Hepatocyte (in vitro differentiated cells): ENCODE data around the gene PNPLA8. TPM values are rescaled to one million over a fixed set of nuclear protein-coding genes. Genes with fewer than 3 reads are reported as not detected.
"Not testable (repeated sequence)": the region's sequence is repeated elsewhere in the genome, so short reads cannot be mapped to it uniquely, and the experiment has no call there.

Source experiments
- DNase-seq: peaks from one replicate; pipeline ENCODE4 v3.0.0-alpha.2; 2016; ENCODE audit warnings: low spot score
- H2AFZ ChIP-seq: fragments of 200-600 bp; sonication (generic); 2 replicates; pipeline ENCODE4 v1.6.0; 2016; ENCODE audit warnings: antibody characterized with exemption, mild to moderate bottlenecking
- H3K27ac ChIP-seq: fragments of 200-600 bp; sonication (generic); 2 replicates; pipeline ENCODE4 v1.5.1; 2016; ENCODE audit warnings: mild to moderate bottlenecking
- H3K27me3 ChIP-seq: fragments of 200-600 bp; sonication (generic); 2 replicates; pipeline ENCODE4 v1.6.1; 2016
- H3K36me3 ChIP-seq: fragments of 200-600 bp; sonication (generic); replicated peaks from 2 replicates; pipeline ENCODE4 v1.5.1; 2016; ENCODE audit warnings: low read depth; ENCODE audit not compliant: insufficient read depth
- H3K4me1 ChIP-seq: fragments of 200-600 bp; sonication (generic); 2 replicates; pipeline ENCODE4 v1.5.1; 2016; ENCODE audit warnings: mild to moderate bottlenecking, moderate library complexity; ENCODE audit not compliant: insufficient read depth
- H3K4me2 ChIP-seq: fragments of 200-600 bp; sonication (generic); 2 replicates; pipeline ENCODE4 v1.6.0; 2016
- H3K4me3 ChIP-seq: fragments of 200-600 bp; sonication (generic); 2 replicates; pipeline ENCODE4 v1.5.1; 2016; ENCODE audit warnings: mild to moderate bottlenecking
- H3K79me2 ChIP-seq: fragments of 200-600 bp; sonication (generic); 2 replicates; pipeline ENCODE4 v1.6.0; 2017; ENCODE audit warnings: mild to moderate bottlenecking
- H3K9me2 ChIP-seq: fragments of 200-600 bp; sonication (generic); replicated peaks from 2 replicates; pipeline ENCODE4 v1.6.0; 2017; ENCODE audit warnings: mild to moderate bottlenecking; ENCODE audit not compliant: insufficient read depth
- H3K9me3 ChIP-seq: fragments of 200-600 bp; sonication (generic); 2 replicates; pipeline ENCODE4 v1.5.1; 2016; ENCODE audit warnings: low read depth, mild to moderate bottlenecking
- H4K20me1 ChIP-seq: fragments of 200-600 bp; sonication (generic); 2 replicates; pipeline ENCODE4 v1.6.0; 2016; ENCODE audit warnings: mild to moderate bottlenecking; ENCODE audit not compliant: insufficient read depth, poor library complexity, severe bottlenecking
- CTCF ChIP-seq: fragments of 200-600 bp; sonication (generic); IDR thresholded peaks from 2 replicates; pipeline ENCODE4 v1.5.1; 2016; ENCODE audit warnings: antibody characterized with exemption, mild to moderate bottlenecking; ENCODE audit not compliant: poor library complexity
- EZH2 ChIP-seq: fragments of 200-600 bp; sonication (generic); IDR thresholded peaks from 2 replicates; pipeline ENCODE4 v1.6.1; 2016; ENCODE audit warnings: antibody characterized with exemption, mild to moderate bottlenecking, borderline replicate concordance
- EZH2phosphoT487 ChIP-seq: fragments of 200-600 bp; sonication (generic); IDR thresholded peaks from one replicate; pipeline ENCODE4 v1.6.1; 2018; ENCODE audit warnings: antibody characterized with exemption, mild to moderate bottlenecking, low read depth, moderate library complexity; ENCODE audit not compliant: unreplicated experiment, severe bottlenecking
- WGBS: methylation state at CpG from one replicate; pipeline ENCODE4 v1.1.6; 2016; ENCODE audit warnings: low lambda C conversion rate; ENCODE audit errors: missing lambda C conversion rate; 5-methylcytosine and 5-hydroxymethylcytosine counted together
- polyA plus RNA-seq: library from polyadenylated mRNA; unstranded; fragments of >200 nt; fragmentation: Nextera tagmentation; extraction: Ambion mirVana; gene quantifications from 2 replicates; pipeline ENCODE4 v1.2.1, GENCODE V29; 2016
- total RNA-seq: library from RNA; depleted of rRNA; stranded (reverse); fragments of >200 nt; gene quantifications from 2 replicates; pipeline ENCODE4 v1.2.3, GENCODE V29; 2014

The PNPLA8 gene
- total and polyA plus RNA-seq, 2 experiments from 2014 or later: 25.2 to 48.3 TPM

- H3K4me2 ChIP-seq: no peak overlapping the region
- H3K36me3 ChIP-seq: no peaks in the 10 kb centered on the region
- H3K79me2 ChIP-seq: no peaks in the 10 kb centered on the region
- H2AFZ ChIP-seq: no peak overlapping the region
- TF ChIP-seq CTCF: no peak
- TF ChIP-seq EZH2: no peak
- TF ChIP-seq EZH2phosphoT487: no peak
- no peaks in the 10 kb centered on the region for H3K9me2 ChIP-seq
- H3K27ac ChIP-seq: no peak overlapping the region
- H4K20me1 ChIP-seq: no peaks in the 10 kb centered on the region
- H3K27me3 ChIP-seq: no peaks in the 10 kb centered on the region
- no peaks in the 10 kb centered on the region for H3K9me3 ChIP-seq
- H3K4me3 ChIP-seq: no peak overlapping the region
- WGBS: 46% methylated on average over 4 of the region's 4 CpGs
- DNase-seq: no peak
- no peaks in the 10 kb centered on the region for H3K4me1 ChIP-seq
Observed at GRCh38 chr7:108468246-108468645, 57.7 kb downstream of the PNPLA8 start.

GRCh38 chr7:108467391-108467790 lies 58.5 kb downstream of the PNPLA8 start:
- WGBS: 74% methylated on average over 2 of the region's 2 CpGs
- no peak overlapping the region for H3K4me3 ChIP-seq
- H2AFZ ChIP-seq: no peak overlapping the region
- H3K9me3 ChIP-seq: no peaks in the 10 kb centered on the region
- no peaks in the 10 kb centered on the region for H3K36me3 ChIP-seq
- H3K27ac ChIP-seq: no peak overlapping the region
- H3K79me2 ChIP-seq: no peaks in the 10 kb centered on the region
- H3K4me1 ChIP-seq: no peaks in the 10 kb centered on the region
- no peaks in the 10 kb centered on the region for H3K27me3 ChIP-seq
- H3K4me2 ChIP-seq: no peak overlapping the region
- DNase-seq: no peak
- no peak for TF ChIP-seq EZH2
- TF ChIP-seq EZH2phosphoT487: no peak
- TF ChIP-seq CTCF: no peak
- H3K9me2 ChIP-seq: no peaks in the 10 kb centered on the region
- no peaks in the 10 kb centered on the region for H4K20me1 ChIP-seq

GRCh38 chr7:108466322-108466721 lies 59.6 kb downstream of the PNPLA8 start:
- not testable (repeated sequence) for H3K27me3 ChIP-seq, H3K36me3 ChIP-seq, DNase-seq, H3K9me3 ChIP-seq, H3K79me2 ChIP-seq, H3K4me2 ChIP-seq, H2AFZ ChIP-seq, H4K20me1 ChIP-seq, H3K4me3 ChIP-seq, H3K9me2 ChIP-seq, H3K27ac ChIP-seq, H3K4me1 ChIP-seq
- WGBS: 93% methylated on average over 2 of the region's 2 CpGs

GRCh38 chr7:108464743-108465142 lies 61.2 kb downstream of the PNPLA8 start:
- no peak overlapping the region for H3K4me2 ChIP-seq
- no peak overlapping the region for H3K4me3 ChIP-seq
- H3K79me2 ChIP-seq: no peaks in the 10 kb centered on the region
- 88% methylated on average over 2 of the region's 2 CpGs for WGBS
- no peaks in the 10 kb centered on the region for H3K4me1 ChIP-seq
- no peak overlapping the region for H2AFZ ChIP-seq
- no peak overlapping the region for H3K27ac ChIP-seq
- no peaks in the 10 kb centered on the region for H3K9me3 ChIP-seq
- TF ChIP-seq EZH2phosphoT487: no peak
- TF ChIP-seq EZH2: no peak
- TF ChIP-seq CTCF: no peak
- DNase-seq: no peak
- H3K36me3 ChIP-seq: no peaks in the 10 kb centered on the region
- H4K20me1 ChIP-seq: no peaks in the 10 kb centered on the region
- no peaks in the 10 kb centered on the region for H3K27me3 ChIP-seq
- H3K9me2 ChIP-seq: no peaks in the 10 kb centered on the region
